K562 (cell line): ENCODE data around the gene XPA. TPM values are rescaled to one million over a fixed set of nuclear protein-coding genes. Genes with fewer than 3 reads are reported as not detected.

Experiments
- KAT7 ChIP-seq: sonication (generic); formaldehyde crosslinking; IDR thresholded peaks from 2 replicates; pipeline ENCODE4 v1.8.0; 2022; ENCODE audit warnings: missing genetic modification reagents, mild to moderate bottlenecking, borderline replicate concordance
- MAZ ChIP-seq, 2 experiments: fragments of 450-650 bp in 1 of 2; sonication (generic) in 1 of 2; formaldehyde crosslinking; IDR thresholded peaks in 1 of 2; conservative IDR thresholded peaks in 1 of 2; 2 replicates each; pipeline versions ENCODE4 v1.4.0 to v1.5.0; 2020; ENCODE audit warnings: mild to moderate bottlenecking in 1 of 2, missing genetic modification reagents in 1 of 2
- RBM17 ChIP-seq: fragments of 200-400 bp; formaldehyde crosslinking; IDR thresholded peaks from 2 replicates; pipeline ENCODE4 v1.6.1; 2017; ENCODE audit warnings: low read depth, mild to moderate bottlenecking, low read length, borderline replicate concordance
- SAFB ChIP-seq: fragments of 200-400 bp; formaldehyde crosslinking; IDR thresholded peaks from 2 replicates; pipeline ENCODE4 v1.6.1; 2017; ENCODE audit warnings: low read depth, low read length, borderline replicate concordance
- TBP ChIP-seq: optimal IDR thresholded peaks from 2 replicates; pipeline ENCODE3; 2011; ENCODE audit warnings: low read depth, low read length, improper control_type of control experiment
- TOE1 ChIP-seq, 2 experiments: fragments of 450-650 bp in 1 of 2; sonication (generic) in 1 of 2; formaldehyde crosslinking in 1 of 2; IDR thresholded peaks; 2 replicates each; pipeline versions ENCODE4 v1.7.1 to v1.8.0; 2016 to 2022; ENCODE audit warnings: borderline replicate concordance in 2 of 2, mild to moderate bottlenecking in 2 of 2, antibody characterized with exemption in 1 of 2, inconsistent platforms in 1 of 2, low read depth in 1 of 2, missing genetic modification reagents in 1 of 2, moderate library complexity in 1 of 2
- TSHZ1 ChIP-seq: fragments of 250-450 bp; sonication (Bioruptor Pico); IDR thresholded peaks from 2 replicates; pipeline ENCODE4 v1.4.0; 2020; ENCODE audit warnings: mild to moderate bottlenecking, moderate library complexity
- ZBED1 ChIP-seq: IDR thresholded peaks from 2 replicates; pipeline ENCODE4 v1.6.1; 2014
- ZFP36 ChIP-seq: fragments of 150-350 bp; IDR thresholded peaks from 2 replicates; pipeline ENCODE4 v1.6.1; 2018; ENCODE audit warnings: low read length, low read depth; ENCODE audit not compliant: partially characterized antibody
- ZNF3 ChIP-seq: fragments of 250-450 bp; sonication (Bioruptor Pico); IDR thresholded peaks from 2 replicates; pipeline ENCODE4 v1.5.0; 2021; ENCODE audit warnings: mild to moderate bottlenecking, moderate library complexity
- ZNF512 ChIP-seq: IDR thresholded peaks from 2 replicates; pipeline ENCODE4 v1.6.1; 2016; ENCODE audit warnings: missing genetic modification characterization, missing compliant biosample characterization
- ZNF668 ChIP-seq: fragments of 250-450 bp; sonication (Bioruptor Pico); IDR thresholded peaks from 2 replicates; pipeline ENCODE4 v1.8.0; 2022; ENCODE audit warnings: mild to moderate bottlenecking, inconsistent platforms
- polyA plus RNA-seq, 8 experiments: library from polyadenylated mRNA; depleted of rRNA in 4 of 8; stranded (reverse) in 5 of 8; unstranded in 3 of 8; fragments of >200 nt; fragmentation: Nextera tagmentation in 2 of 8; fragmentation: Illumina TruSeq in 1 of 8; extraction: Ambion mirVana in 2 of 8; extraction: Trizol in 1 of 8; gene quantifications; 2 replicates each; pipeline versions ENCODE4 v1.2.1 to v1.2.3, GENCODE V29; 2011 to 2014; ENCODE audit warnings: inconsistent platforms in 1 of 8, missing spikeins in 1 of 8
- total RNA-seq, 7 experiments: library from RNA; depleted of rRNA in 6 of 7; stranded (reverse); fragments of >200 nt in 6 of 7; fragmentation: Illumina TruSeq in 2 of 7; extraction: Trizol in 2 of 7; gene quantifications; 2 replicates each; pipeline versions ENCODE4 v1.2.1 to v1.2.3, GENCODE V29; 2011 to 2021; ENCODE audit warnings: low replicate concordance in 1 of 7

Gene XPA
- total and polyA plus RNA-seq, 9 of the 15 experiments (the other 6 are each of a cell fraction or from before 2014, with no cell fraction given): 5.1 to 18.2 (median 14.1) TPM

- TF ChIP-seq ZNF512 (tag): no peak
- no peak for TF ChIP-seq ZNF668
- TF ChIP-seq ZNF3: no peak
- TF ChIP-seq RBM17: no peak
- peak; percentile 60; the same call in 1 of the 2 replicates for TF ChIP-seq TOE1 (IDR thresholded peaks at IDR 0.05; ENCODE audit: borderline replicate concordance)
- no peak for TF ChIP-seq TOE1 (CRISPR knock-in tag; IDR thresholded peaks at IDR 0.05; ENCODE audit: borderline replicate concordance, low read depth)
- peak; percentile 73 to 76 for TF ChIP-seq MAZ (CRISPR knock-in tag; conservative IDR thresholded peaks at IDR 0.05 in 1 of 2, IDR thresholded peaks at IDR 0.05 in 1 of 2)
- peak; percentile 68 for TF ChIP-seq TBP
- no peak for TF ChIP-seq TSHZ1 (CRISPR knock-in tag)
- TF ChIP-seq ZBED1: no peak
- TF ChIP-seq SAFB: no peak
- TF ChIP-seq ZFP36: no peak
- TF ChIP-seq KAT7 (CRISPR knock-in tag): no peak; the same call in 1 of the 2 replicates
Observed at GRCh38 chr9:97632985-97633858, 63.9 kb downstream of the XPA start, which contains the start of the genes NCBP1 and TSTD2 (continued).
